ENCODE data around the gene SEMA6B.
"Not testable (repeated sequence)": the region's sequence is repeated elsewhere in the genome, so short reads cannot be mapped to it uniquely, and the experiment has no call there.

Gene SEMA6B

GRCh38 chr19:4571305-4571917 is 11.9 kb upstream of the SEMA6B start:
- DNase-seq, result no peak

- DNase-seq, result no peak
These were observed 11.4 kb upstream of the SEMA6B start for GRCh38 chr19:4570916-4571304.

GRCh38 chr19:4570402-4570801 is 10.9 kb upstream of the SEMA6B start:
- DNase-seq, result no peak

GRCh38 chr19:4568886-4569285 is 9.4 kb upstream of the SEMA6B start:
- no peak for DNase-seq

- no peak for DNase-seq
These were observed 8.1 kb upstream of the SEMA6B start for GRCh38 chr19:4567584-4568071.

- no peak for DNase-seq
These were observed 7.0 kb upstream of the SEMA6B start for GRCh38 chr19:4566402-4567051.

GRCh38 chr19:4563562-4563961 is 4.1 kb upstream of the SEMA6B start:
- DNase-seq, result not testable (repeated sequence)

GRCh38 chr19:4562085-4562484 is 2.6 kb upstream of the SEMA6B start:
- not testable (repeated sequence) for DNase-seq

- peak; percentile 13 for DNase-seq
These were observed 1.2 kb downstream of the SEMA6B start for GRCh38 chr19:4557971-4558941.

GRCh38 chr19:4557144-4557970 is 2.1 kb downstream of the SEMA6B start:
- DNase-seq, result no peak

GRCh38 chr19:4556597-4557127 is 2.8 kb downstream of the SEMA6B start:
- DNase-seq, result no peak

- no peak for DNase-seq
These were observed 3.6 kb downstream of the SEMA6B start for GRCh38 chr19:4555657-4556561.

- no peak for DNase-seq
These were observed 4.8 kb downstream of the SEMA6B start for GRCh38 chr19:4554717-4555116.

GRCh38 chr19:4553775-4554174 is 5.7 kb downstream of the SEMA6B start:
- no peak for DNase-seq

- no peak for DNase-seq
These were observed 6.3 kb downstream of the SEMA6B start for GRCh38 chr19:4553092-4553695.

GRCh38 chr19:4552525-4552819 is 7.0 kb downstream of the SEMA6B start:
- no peak for DNase-seq

GRCh38 chr19:4550479-4551050 is 8.9 kb downstream of the SEMA6B start:
- DNase-seq, result no peak

GRCh38 chr19:4550018-4550417 is 9.5 kb downstream of the SEMA6B start:
- no peak for DNase-seq

GRCh38 chr19:4548238-4548584 is 11.3 kb downstream of the SEMA6B start:
- DNase-seq, result no peak

GRCh38 chr19:4547303-4548237 is 11.9 kb downstream of the SEMA6B start:
- DNase-seq, result no peak

Data from NCI-H1694 treated with DMSO at 0.1 percent for 48 hours (cell line).